ENCODE data around the gene MRGPRX3.

MRGPRX3 gene

GRCh38 chr11:18171377-18172000 is 39.1 kb downstream of the MRGPRX3 start:
- no peak for DNase-seq

- no peak for DNase-seq
Observed at GRCh38 chr11:18172666-18173065, 40.3 kb downstream of the MRGPRX3 start, which contains the start of gene MRGPRX4. TSS of gene MRGPRX4 (plus strand) at chr11:18172837. CDS start at chr11:18173257, 420 bp downstream.

- DNase-seq, result no peak
Observed at GRCh38 chr11:18173225-18173866, 41.0 kb downstream of the MRGPRX3 start.

All from NCI-H1048 (cell line).